Gastroesophageal sphincter (tissue), 3 donors: Measurements from ENCODE around the gene ITGA11.

Experiments
- CTCF ChIP-seq, 4 experiments: fragments of 200-600 bp in 2 of 4; fragments of 450-650 bp in 2 of 4; sonication (generic) in 1 of 4; IDR thresholded peaks; one replicate each; pipeline ENCODE4 v1.5.1; 2017 to 2019; ENCODE audit warnings: antibody characterized with exemption in 4 of 4, mild to moderate bottlenecking in 2 of 4, moderate library complexity in 2 of 4
- EP300 ChIP-seq: sonication (generic); formaldehyde crosslinking; IDR thresholded peaks from one replicate; pipeline ENCODE4 v1.6.1; 2017; ENCODE audit warnings: antibody characterized with exemption, mild to moderate bottlenecking
- POLR2A ChIP-seq, 2 donors: fragments of 450-650 bp; IDR thresholded peaks; one replicate each; pipeline ENCODE4 v1.6.1; 2017; ENCODE audit warnings: antibody characterized with exemption in 2 of 2, mild to moderate bottlenecking in 2 of 2, moderate library complexity in 1 of 2
- POLR2AphosphoS5 ChIP-seq: sonication (generic); formaldehyde crosslinking; IDR thresholded peaks from one replicate; pipeline ENCODE4 v1.6.1; 2017; ENCODE audit warnings: antibody characterized with exemption

- TF ChIP-seq POLR2A (IDR thresholded peaks at IDR 0.05) (no peak), CTCF (IDR thresholded peaks at IDR 0.05) (no peak), EP300 (no peak), POLR2AphosphoS5 (no peak)
Measured at GRCh38 chr15:68423359-68424296, 8.3 kb downstream of the ITGA11 start.
